Endodermal cell (in vitro differentiated cells): ENCODE measurements around the gene ME3. TPM values are rescaled to one million over a fixed set of nuclear protein-coding genes. Genes with fewer than 3 reads are reported as not detected.

ENCODE experiments used
- DNase-seq: peaks from one replicate; pipeline ENCODE4 v3.0.0-alpha.2; 2017
- H3K27ac ChIP-seq: 2 replicates; pipeline ENCODE4 v1.5.1; 2013; ENCODE audit warnings: mild to moderate bottlenecking, low read depth, low read length, moderate library complexity
- H3K27me3 ChIP-seq: 2 replicates; pipeline ENCODE4 v1.6.1; 2013; ENCODE audit warnings: mild to moderate bottlenecking, low read length, moderate library complexity; ENCODE audit not compliant: insufficient read depth, control insufficient read depth, poor library complexity, severe bottlenecking
- H3K36me3 ChIP-seq: 2 replicates; pipeline ENCODE4 v1.7.0; 2013; ENCODE audit warnings: mild to moderate bottlenecking, low read length, moderate library complexity; ENCODE audit not compliant: control insufficient read depth, insufficient read depth
- H3K4me1 ChIP-seq: one replicate; pipeline ENCODE4 v1.7.0; 2013; ENCODE audit warnings: low read length; ENCODE audit not compliant: control insufficient read depth, insufficient read depth
- H3K4me3 ChIP-seq: 2 replicates; pipeline ENCODE4 v1.5.1; 2013; ENCODE audit warnings: mild to moderate bottlenecking, low read length, moderate library complexity
- H3K9ac ChIP-seq: 2 replicates; pipeline ENCODE4 v1.6.1; 2013; ENCODE audit warnings: mild to moderate bottlenecking, low read length, moderate library complexity; ENCODE audit not compliant: poor library complexity, severe bottlenecking; ENCODE audit errors: extremely low read depth
- H3K9me3 ChIP-seq: 2 replicates; pipeline ENCODE4 v1.6.1; 2013; ENCODE audit warnings: mild to moderate bottlenecking, low read length, moderate library complexity; ENCODE audit not compliant: control insufficient read depth
- H3K27ac Mint-ChIP-seq: 2 replicates; pipeline ENCODE4 v1.8.0; 2020; ENCODE audit warnings: mixed read lengths
- H3K27me3 Mint-ChIP-seq: 2 replicates; pipeline ENCODE4 v1.8.0; 2021; ENCODE audit warnings: mild to moderate bottlenecking, mixed read lengths; ENCODE audit not compliant: insufficient read depth
- H3K36me3 Mint-ChIP-seq: 2 replicates; pipeline ENCODE4 v1.8.0; 2020; ENCODE audit warnings: low read depth, mixed read lengths
- H3K4me1 Mint-ChIP-seq: 2 replicates; pipeline ENCODE4 v1.8.0; 2020; ENCODE audit warnings: mixed read lengths
- H3K4me3 Mint-ChIP-seq: 2 replicates; pipeline ENCODE4 v1.8.0; 2020; ENCODE audit warnings: mild to moderate bottlenecking, moderate library complexity, mixed read lengths
- H3K9me3 Mint-ChIP-seq: 2 replicates; pipeline ENCODE4 v1.8.0; 2020; ENCODE audit warnings: mild to moderate bottlenecking, mixed read lengths
- WGBS, 2 experiments: methylation state at CpG; one replicate each; pipeline versions ENCODE4 v1.1.5 to v1.1.7; 2013; ENCODE audit warnings: missing lambda C conversion rate in 2 of 2, mixed read lengths in 1 of 2; ENCODE audit not compliant: insufficient coverage in 1 of 2, insufficient read length in 1 of 2; 5-methylcytosine and 5-hydroxymethylcytosine counted together
- total RNA-seq, 2 donors: library from RNA; stranded (reverse); fragmentation: NEBNext Ultra II Directional in 1 of 2; extraction: Animal tissue kit (Norgen Biotek cat#: 25700) in 1 of 2; gene quantifications; 2 replicates in 1 of 2; 3 replicates in 1 of 2; pipeline ENCODE4 v1.2.1, GENCODE V29; 2021
- TF ChIP-seq, protein P1 (sequence below): fragments of 200-600 bp; sonication (generic); conservative IDR thresholded peaks from 2 replicates; pipeline ENCODE4 v1.5.0; 2021; ENCODE audit warnings: antibody characterized with exemption, mild to moderate bottlenecking

The ME3 gene
- total RNA-seq, 2 donors from 2014 or later = 1.2 to 1.3 TPM

DNA sequence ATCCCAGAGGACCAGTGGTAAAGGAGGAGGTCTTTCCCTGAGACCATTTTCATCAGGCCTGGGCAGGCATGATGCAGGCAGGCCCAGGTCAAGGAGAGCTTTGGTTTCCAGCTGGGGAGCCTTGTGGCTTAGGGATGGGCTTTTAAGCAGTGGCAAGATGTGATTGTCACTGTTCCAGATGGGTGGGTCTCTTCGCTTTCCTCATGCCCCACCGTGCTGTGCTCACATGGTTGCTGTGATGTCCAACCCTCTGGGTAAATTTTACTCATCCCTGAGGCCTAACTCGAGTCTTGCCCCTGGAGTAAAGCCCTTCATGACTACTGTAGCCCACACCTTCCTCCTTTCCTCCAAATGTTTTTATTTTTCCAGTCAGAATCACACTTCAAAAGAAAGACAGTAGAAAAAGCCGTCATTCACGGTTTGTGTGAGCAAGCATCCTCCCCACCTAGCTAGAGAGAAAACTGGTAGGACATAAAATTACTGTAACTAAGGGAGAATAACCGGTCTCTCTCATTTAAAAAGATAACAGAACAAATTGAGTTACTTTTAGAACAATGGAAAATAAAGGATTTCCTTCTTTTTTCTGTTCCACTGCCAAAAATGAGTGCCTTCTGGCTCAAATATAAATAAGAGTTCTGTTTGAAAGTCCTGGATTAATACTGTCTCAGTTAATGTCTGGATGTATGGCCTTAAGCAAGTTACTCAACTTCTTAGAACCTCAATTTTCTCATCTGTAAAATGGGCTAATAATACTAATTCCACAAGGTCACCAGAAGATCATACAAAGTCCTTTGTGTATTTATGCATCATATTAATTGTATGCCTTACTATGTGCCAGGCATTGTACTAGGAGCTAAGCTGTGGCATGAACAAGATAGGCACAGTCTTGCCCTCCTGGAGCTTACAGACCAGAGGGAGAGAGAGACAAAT lies 84.9 kb downstream of the ME3 start:
- WGBS, 2 experiments = 91 to 96% methylated on average over 3 to 6 of the region's 6 CpGs
- Mint-ChIP-seq H3K36me3 (no peaks in the 10 kb centered on the region), H3K4me1 (peaks cover 34% of the 10 kb centered on the region), H3K4me3 (no peak overlapping the region), H3K27me3 (no peaks in the 10 kb centered on the region), H3K27ac (no peak overlapping the region), H3K9me3 (no peaks in the 10 kb centered on the region)
- TF ChIP-seq, protein P1, sequence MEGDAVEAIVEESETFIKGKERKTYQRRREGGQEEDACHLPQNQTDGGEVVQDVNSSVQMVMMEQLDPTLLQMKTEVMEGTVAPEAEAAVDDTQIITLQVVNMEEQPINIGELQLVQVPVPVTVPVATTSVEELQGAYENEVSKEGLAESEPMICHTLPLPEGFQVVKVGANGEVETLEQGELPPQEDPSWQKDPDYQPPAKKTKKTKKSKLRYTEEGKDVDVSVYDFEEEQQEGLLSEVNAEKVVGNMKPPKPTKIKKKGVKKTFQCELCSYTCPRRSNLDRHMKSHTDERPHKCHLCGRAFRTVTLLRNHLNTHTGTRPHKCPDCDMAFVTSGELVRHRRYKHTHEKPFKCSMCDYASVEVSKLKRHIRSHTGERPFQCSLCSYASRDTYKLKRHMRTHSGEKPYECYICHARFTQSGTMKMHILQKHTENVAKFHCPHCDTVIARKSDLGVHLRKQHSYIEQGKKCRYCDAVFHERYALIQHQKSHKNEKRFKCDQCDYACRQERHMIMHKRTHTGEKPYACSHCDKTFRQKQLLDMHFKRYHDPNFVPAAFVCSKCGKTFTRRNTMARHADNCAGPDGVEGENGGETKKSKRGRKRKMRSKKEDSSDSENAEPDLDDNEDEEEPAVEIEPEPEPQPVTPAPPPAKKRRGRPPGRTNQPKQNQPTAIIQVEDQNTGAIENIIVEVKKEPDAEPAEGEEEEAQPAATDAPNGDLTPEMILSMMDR = no peak
- Histone ChIP-seq H3K27me3 (no peaks in the 10 kb centered on the region), H3K4me1 (peaks cover 26% of the 10 kb centered on the region), H3K36me3 (no peaks in the 10 kb centered on the region), H3K9ac (no peak overlapping the region), H3K4me3 (no peak overlapping the region), H3K9me3 (no peaks in the 10 kb centered on the region), H3K27ac (peak overlapping the region; percentile 85)
- DNase-seq = no peak

DNA sequence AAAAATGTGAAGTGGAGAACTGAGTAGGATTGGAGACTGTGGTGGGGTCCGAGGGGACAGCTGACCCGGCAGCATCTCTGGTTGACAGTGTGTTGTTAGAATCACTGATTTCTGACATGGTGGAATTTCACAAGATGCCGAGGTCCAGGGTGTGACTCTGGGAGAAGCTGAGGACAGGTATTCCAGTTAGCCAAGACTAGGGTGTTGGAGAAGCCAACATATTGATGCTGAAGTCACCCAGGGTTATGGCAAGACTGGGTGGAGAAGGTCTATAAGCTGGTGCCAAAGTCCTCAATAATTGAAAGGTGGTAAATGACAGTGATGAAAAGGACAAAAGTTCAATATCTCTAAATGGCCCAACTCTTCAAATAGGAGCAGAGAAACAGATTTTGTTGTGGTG lies 86.1 kb downstream of the ME3 start:
- Mint-ChIP-seq H3K4me1 (peaks cover 23% of the 10 kb centered on the region), H3K27ac (no peak overlapping the region), H3K4me3 (no peak overlapping the region), H3K9me3 (no peaks in the 10 kb centered on the region), H3K27me3 (no peaks in the 10 kb centered on the region), H3K36me3 (no peaks in the 10 kb centered on the region)
- Histone ChIP-seq H3K4me3 (no peak overlapping the region), H3K27me3 (no peaks in the 10 kb centered on the region), H3K9ac (no peak overlapping the region), H3K4me1 (peaks cover 17% of the 10 kb centered on the region), H3K9me3 (no peaks in the 10 kb centered on the region), H3K27ac (no peak overlapping the region), H3K36me3 (no peaks in the 10 kb centered on the region)
- TF ChIP-seq, protein P1 = no peak
- 95% methylated on average over 3 of the region's 3 CpGs; no CpG with 5 or more reads in 1 of the 2 experiments for WGBS, 2 experiments
- DNase-seq = no peak

GRCh38 chr11:86582898-86583297 lies 89.5 kb downstream of the ME3 start:
- H3K36me3 ChIP-seq = no peaks in the 10 kb centered on the region
- Mint-ChIP-seq H3K27me3 (no peaks in the 10 kb centered on the region), H3K27ac (no peak overlapping the region), H3K36me3 (no peaks in the 10 kb centered on the region), H3K4me1 (peaks cover 4% of the 10 kb centered on the region), H3K9me3 (no peaks in the 10 kb centered on the region), H3K4me3 (no peak overlapping the region)
- H3K27ac ChIP-seq = no peak overlapping the region
- no peak overlapping the region for H3K9ac ChIP-seq
- no peak for DNase-seq
- WGBS, 2 experiments = 89 to 94% methylated on average over 3 of the region's 3 CpGs
- H3K4me1 ChIP-seq = peaks cover 4% of the 10 kb centered on the region
- no peaks in the 10 kb centered on the region for H3K9me3 ChIP-seq
- no peaks in the 10 kb centered on the region for H3K27me3 ChIP-seq
- TF ChIP-seq, protein P1 = no peak
- no peak overlapping the region for H3K4me3 ChIP-seq
